ENCODE data around the gene RPP38. TPM values are rescaled to one million over a fixed set of nuclear protein-coding genes. Genes with fewer than 3 reads are reported as not detected.

Gene RPP38
- total and polyA plus RNA-seq, 2 donors (not counting 1 experiment from before 2014, with no cell fraction given), result 15.4 to 26.4 TPM

GRCh38 chr10:15136129-15137035, 39.2 kb downstream of the RPP38 start:
- no peak overlapping the region for H2AFZ ChIP-seq (ENCODE audit: low read length)
- H3K4me1 ChIP-seq (ENCODE audit: control insufficient read depth, extremely low read depth, insufficient read depth, low read length), result peaks cover 2% of the 10 kb centered on the region
- no peak overlapping the region for H3K9ac ChIP-seq (ENCODE audit: insufficient read depth, low read length)
- no peak for DNase-seq (ENCODE audit: low read depth in 2 of 2)
- H3K27me3 ChIP-seq (ENCODE audit: control insufficient read depth, insufficient read depth, low read length), result no peaks in the 10 kb centered on the region
- TF ChIP-seq EZH2 (IDR thresholded peaks at IDR 0.05; ENCODE audit: low read length, missing control alignments) (no peak), CTCF (conservative IDR thresholded peaks at IDR 0.05 in 1 of 2, IDR thresholded peaks at IDR 0.05 in 1 of 2; ENCODE audit: low read depth in 1 of 2, low read length in 2 of 2) (no peak)
- no peak overlapping the region for H3K4me3 ChIP-seq (replicated peaks in 1 of 4; ENCODE audit: control extremely low read depth in 1 of 4, insufficient read depth in 1 of 4, low read depth in 3 of 4, low read length in 4 of 4)
- H3K4me2 ChIP-seq (ENCODE audit: extremely low read depth, insufficient read depth, low read length), result no peak overlapping the region
- no peaks in the 10 kb centered on the region for H4K20me1 ChIP-seq (ENCODE audit: control insufficient read depth, extremely low read depth, insufficient read depth, low read length)
- H3K9me3 ChIP-seq (ENCODE audit: control insufficient read depth, insufficient read depth, low read depth, low read length), result no peaks in the 10 kb centered on the region
- no peaks in the 10 kb centered on the region for H3K79me2 ChIP-seq (ENCODE audit: control insufficient read depth, insufficient read depth, low read length)
- H3K27ac ChIP-seq (ENCODE audit: insufficient read depth, low read length), result no peak overlapping the region
- peaks cover 7% of the 10 kb centered on the region for H3K36me3 ChIP-seq (ENCODE audit: control insufficient read depth, insufficient read depth, low read length)

GRCh38 chr10:15137036-15137359, 39.8 kb downstream of the RPP38 start:
- Histone ChIP-seq H3K4me3 (replicated peaks in 1 of 4; ENCODE audit: control extremely low read depth in 1 of 4, insufficient read depth in 1 of 4, low read depth in 3 of 4, low read length in 4 of 4) (no peak overlapping the region), H3K79me2 (ENCODE audit: control insufficient read depth, insufficient read depth, low read length) (no peaks in the 10 kb centered on the region), H3K36me3 (ENCODE audit: control insufficient read depth, insufficient read depth, low read length) (peaks cover 7% of the 10 kb centered on the region), H3K27me3 (ENCODE audit: control insufficient read depth, insufficient read depth, low read length) (no peaks in the 10 kb centered on the region), H3K4me1 (ENCODE audit: control insufficient read depth, extremely low read depth, insufficient read depth, low read length) (peaks cover 2% of the 10 kb centered on the region), H3K9ac (ENCODE audit: insufficient read depth, low read length) (no peak overlapping the region), H3K4me2 (ENCODE audit: extremely low read depth, insufficient read depth, low read length) (no peak overlapping the region), H4K20me1 (ENCODE audit: control insufficient read depth, extremely low read depth, insufficient read depth, low read length) (no peaks in the 10 kb centered on the region), H3K9me3 (ENCODE audit: control insufficient read depth, insufficient read depth, low read depth, low read length) (no peaks in the 10 kb centered on the region), H3K27ac (ENCODE audit: insufficient read depth, low read length) (peak overlapping the region; percentile 10), H2AFZ (ENCODE audit: low read length) (no peak overlapping the region)
- peak in 1 of 2 donors; percentile 64 for DNase-seq (ENCODE audit: low read depth in 2 of 2)
- no peak for TF ChIP-seq CTCF (conservative IDR thresholded peaks at IDR 0.05 in 1 of 2, IDR thresholded peaks at IDR 0.05 in 1 of 2; ENCODE audit: low read depth in 1 of 2, low read length in 2 of 2)

GRCh38 chr10:15137636-15138035, 40.5 kb downstream of the RPP38 start:
- H3K27me3 ChIP-seq (ENCODE audit: control insufficient read depth, insufficient read depth, low read length), result no peaks in the 10 kb centered on the region
- H3K4me1 ChIP-seq (ENCODE audit: control insufficient read depth, extremely low read depth, insufficient read depth, low read length), result peaks cover 2% of the 10 kb centered on the region
- peaks cover 7% of the 10 kb centered on the region for H3K36me3 ChIP-seq (ENCODE audit: control insufficient read depth, insufficient read depth, low read length)
- H3K9me3 ChIP-seq (ENCODE audit: control insufficient read depth, insufficient read depth, low read depth, low read length), result no peaks in the 10 kb centered on the region
- peaks cover under 1% of the 10 kb centered on the region for H3K79me2 ChIP-seq (ENCODE audit: control insufficient read depth, insufficient read depth, low read length)
- no peaks in the 10 kb centered on the region for H4K20me1 ChIP-seq (ENCODE audit: control insufficient read depth, extremely low read depth, insufficient read depth, low read length)
- H3K4me3 ChIP-seq (replicated peaks in 1 of 4; ENCODE audit: control extremely low read depth in 1 of 4, insufficient read depth in 1 of 4, low read depth in 3 of 4, low read length in 4 of 4), result no peak overlapping the region
- peak; percentile 38 to 48 for DNase-seq (ENCODE audit: low read depth in 2 of 2)
- no peak overlapping the region for H3K9ac ChIP-seq (ENCODE audit: insufficient read depth, low read length)
- no peak overlapping the region for H3K4me2 ChIP-seq (ENCODE audit: extremely low read depth, insufficient read depth, low read length)
- no peak overlapping the region for H2AFZ ChIP-seq (ENCODE audit: low read length)
- H3K27ac ChIP-seq (ENCODE audit: insufficient read depth, low read length), result peak overlapping the region; percentile 10
- TF ChIP-seq CTCF (conservative IDR thresholded peaks at IDR 0.05 in 1 of 2, IDR thresholded peaks at IDR 0.05 in 1 of 2; ENCODE audit: low read depth in 1 of 2, low read length in 2 of 2) (no peak), EZH2 (IDR thresholded peaks at IDR 0.05; ENCODE audit: low read length, missing control alignments) (no peak)
